Measurements from ENCODE around the gene TTLL8.

- TF ChIP-seq CTCF (IDR thresholded peaks at IDR 0.05) (no peak), CEBPB (IDR thresholded peaks at IDR 0.05) (no peak), NFE2L2 (conservative IDR thresholded peaks at IDR 0.05; ENCODE audit: low read length) (no peak), RAD21 (conservative IDR thresholded peaks at IDR 0.05 in 1 of 2, IDR thresholded peaks at IDR 0.05 in 1 of 2) (no peak)
Observed at GRCh38 chr22:49994361-49995040, 63.6 kb downstream of the TTLL8 start.

Measured in A549 (cell line).